Measurements from ENCODE around the gene ERBB4.

DNA sequence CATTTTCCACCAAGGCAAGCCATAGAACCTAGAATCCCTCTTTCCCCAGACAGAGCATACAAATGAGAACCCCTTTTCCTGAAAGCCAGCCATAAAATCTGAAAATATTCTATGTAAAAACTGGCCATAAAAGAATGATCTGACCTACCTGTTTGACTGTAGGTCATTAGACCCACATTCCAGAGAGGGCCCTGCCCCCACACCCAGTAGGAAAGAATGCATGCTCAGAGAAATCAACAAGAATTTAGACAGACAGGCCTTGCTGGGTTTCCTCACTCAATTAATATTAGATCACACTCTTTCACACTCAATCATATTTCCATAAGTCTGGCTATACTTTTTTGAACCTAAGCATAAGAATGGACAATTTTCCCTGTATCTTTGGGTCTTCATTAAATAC, 929.5 kb downstream of the ERBB4 start:
- TF ChIP-seq POLR2A (IDR thresholded peaks at IDR 0.05), result no peak
- TF ChIP-seq EP300 (IDR thresholded peaks at IDR 0.05), result no peak
- TF ChIP-seq, protein P1, sequence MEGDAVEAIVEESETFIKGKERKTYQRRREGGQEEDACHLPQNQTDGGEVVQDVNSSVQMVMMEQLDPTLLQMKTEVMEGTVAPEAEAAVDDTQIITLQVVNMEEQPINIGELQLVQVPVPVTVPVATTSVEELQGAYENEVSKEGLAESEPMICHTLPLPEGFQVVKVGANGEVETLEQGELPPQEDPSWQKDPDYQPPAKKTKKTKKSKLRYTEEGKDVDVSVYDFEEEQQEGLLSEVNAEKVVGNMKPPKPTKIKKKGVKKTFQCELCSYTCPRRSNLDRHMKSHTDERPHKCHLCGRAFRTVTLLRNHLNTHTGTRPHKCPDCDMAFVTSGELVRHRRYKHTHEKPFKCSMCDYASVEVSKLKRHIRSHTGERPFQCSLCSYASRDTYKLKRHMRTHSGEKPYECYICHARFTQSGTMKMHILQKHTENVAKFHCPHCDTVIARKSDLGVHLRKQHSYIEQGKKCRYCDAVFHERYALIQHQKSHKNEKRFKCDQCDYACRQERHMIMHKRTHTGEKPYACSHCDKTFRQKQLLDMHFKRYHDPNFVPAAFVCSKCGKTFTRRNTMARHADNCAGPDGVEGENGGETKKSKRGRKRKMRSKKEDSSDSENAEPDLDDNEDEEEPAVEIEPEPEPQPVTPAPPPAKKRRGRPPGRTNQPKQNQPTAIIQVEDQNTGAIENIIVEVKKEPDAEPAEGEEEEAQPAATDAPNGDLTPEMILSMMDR (IDR thresholded peaks at IDR 0.05), result no peak

Data from ovary (tissue), 3 donors.